Measurements from ENCODE around the gene HMCN2.

Gene HMCN2

DNA sequence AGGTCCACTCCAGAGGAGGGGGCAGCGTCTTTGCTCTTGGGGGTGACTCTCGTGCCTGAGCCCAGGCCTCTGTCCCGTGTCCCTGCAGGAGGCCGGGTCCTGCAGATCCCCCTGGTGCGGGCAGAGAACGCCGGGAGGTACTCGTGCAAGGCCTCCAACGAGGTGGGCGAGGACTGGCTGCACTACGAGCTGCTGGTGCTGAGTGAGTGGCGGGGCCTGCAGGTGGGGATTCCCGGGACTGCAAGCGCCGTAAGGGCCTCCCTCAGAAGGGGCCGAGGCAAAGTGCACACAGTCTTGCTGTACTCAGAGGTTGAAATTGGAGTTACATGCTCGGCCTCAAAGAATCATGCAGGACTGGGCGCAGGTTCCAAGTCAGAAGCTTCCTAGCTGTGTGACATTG lies 116.5 kb downstream of the HMCN2 start:
- no peaks in the 10 kb centered on the region for H3K4me1 Mint-ChIP-seq (ENCODE audit: low read depth in 2 of 2)
- H3K4me3 Mint-ChIP-seq: no peak overlapping the region
- ATAC-seq (replicated peaks) (no peak), DNase-seq (no peak)
- peaks cover 8 to 41% of the 10 kb centered on the region in 2 donors for H3K27me3 Mint-ChIP-seq
- no peaks in the 10 kb centered on the region for H3K9me3 Mint-ChIP-seq
- H3K36me3 Mint-ChIP-seq (ENCODE audit: insufficient read depth): peaks cover 3% of the 10 kb centered on the region
- no peak overlapping the region for H3K27ac Mint-ChIP-seq

DNA sequence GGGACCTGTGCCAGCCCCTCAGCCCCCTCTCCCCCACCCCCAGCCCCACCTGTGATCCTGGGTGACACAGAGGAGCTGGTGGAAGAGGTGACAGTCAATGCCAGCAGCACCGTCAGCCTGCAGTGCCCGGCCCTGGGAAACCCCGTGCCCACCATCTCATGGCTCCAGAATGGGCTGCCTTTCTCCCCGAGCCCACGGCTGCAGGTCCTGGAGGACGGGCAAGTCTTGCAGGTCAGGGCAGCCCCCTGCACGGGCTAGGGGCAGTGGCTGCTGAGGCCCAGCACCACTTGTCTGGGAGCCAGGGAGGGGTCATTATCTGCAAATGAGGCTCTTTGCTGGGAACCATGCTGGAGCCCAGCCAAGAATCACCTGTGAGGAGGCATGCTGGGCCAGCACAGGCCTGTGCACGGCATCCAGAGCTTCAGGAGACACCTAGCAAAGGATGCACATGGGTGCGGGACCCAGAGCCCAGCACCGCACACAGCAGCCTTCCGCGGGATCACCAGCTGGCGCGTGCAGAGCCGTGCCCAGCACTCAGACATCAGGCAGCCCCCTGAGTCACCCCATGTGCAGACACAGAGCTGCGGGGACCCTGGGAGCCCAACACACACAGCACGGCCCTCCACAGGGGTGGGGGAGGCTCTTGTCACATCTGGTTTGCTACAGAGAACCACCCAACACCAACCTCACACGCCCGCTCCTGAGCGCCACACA lies 117.2 kb downstream of the HMCN2 start:
- Mint-ChIP-seq H3K4me3 (no peak overlapping the region), H3K4me1 (ENCODE audit: low read depth in 2 of 2) (no peaks in the 10 kb centered on the region), H3K27ac (no peak overlapping the region), H3K27me3 (peaks cover 8 to 41% of the 10 kb centered on the region in 2 donors), H3K9me3 (no peaks in the 10 kb centered on the region), H3K36me3 (ENCODE audit: insufficient read depth) (peaks cover 3% of the 10 kb centered on the region)
- no peak for ATAC-seq (replicated peaks)
- no peak for DNase-seq

DNA sequence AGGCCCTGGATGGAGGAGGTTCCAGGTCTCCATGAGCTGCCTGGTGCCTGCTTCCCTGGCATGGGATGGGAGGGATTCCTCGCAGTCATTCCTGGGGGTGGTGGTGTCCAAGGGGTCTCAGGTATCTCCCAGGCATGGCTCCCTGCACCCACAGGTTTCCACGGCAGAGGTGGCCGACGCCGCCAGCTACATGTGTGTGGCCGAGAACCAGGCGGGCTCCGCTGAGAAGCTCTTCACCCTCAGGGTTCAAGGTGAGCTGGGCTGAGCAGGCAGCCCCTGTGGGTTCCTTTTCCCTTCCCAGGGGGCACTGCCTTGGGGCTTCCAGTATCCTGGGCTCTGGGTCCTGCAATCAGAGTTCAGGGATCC lies 117.8 kb downstream of the HMCN2 start:
- H3K9me3 Mint-ChIP-seq: no peaks in the 10 kb centered on the region
- no peak for ATAC-seq (replicated peaks)
- DNase-seq: no peak
- no peak overlapping the region for H3K27ac Mint-ChIP-seq
- no peak overlapping the region for H3K4me3 Mint-ChIP-seq
- no peaks in the 10 kb centered on the region for H3K4me1 Mint-ChIP-seq (ENCODE audit: low read depth in 2 of 2)
- peaks cover 8 to 41% of the 10 kb centered on the region in 2 donors for H3K27me3 Mint-ChIP-seq
- H3K36me3 Mint-ChIP-seq (ENCODE audit: insufficient read depth): peaks cover 3% of the 10 kb centered on the region

DNA sequence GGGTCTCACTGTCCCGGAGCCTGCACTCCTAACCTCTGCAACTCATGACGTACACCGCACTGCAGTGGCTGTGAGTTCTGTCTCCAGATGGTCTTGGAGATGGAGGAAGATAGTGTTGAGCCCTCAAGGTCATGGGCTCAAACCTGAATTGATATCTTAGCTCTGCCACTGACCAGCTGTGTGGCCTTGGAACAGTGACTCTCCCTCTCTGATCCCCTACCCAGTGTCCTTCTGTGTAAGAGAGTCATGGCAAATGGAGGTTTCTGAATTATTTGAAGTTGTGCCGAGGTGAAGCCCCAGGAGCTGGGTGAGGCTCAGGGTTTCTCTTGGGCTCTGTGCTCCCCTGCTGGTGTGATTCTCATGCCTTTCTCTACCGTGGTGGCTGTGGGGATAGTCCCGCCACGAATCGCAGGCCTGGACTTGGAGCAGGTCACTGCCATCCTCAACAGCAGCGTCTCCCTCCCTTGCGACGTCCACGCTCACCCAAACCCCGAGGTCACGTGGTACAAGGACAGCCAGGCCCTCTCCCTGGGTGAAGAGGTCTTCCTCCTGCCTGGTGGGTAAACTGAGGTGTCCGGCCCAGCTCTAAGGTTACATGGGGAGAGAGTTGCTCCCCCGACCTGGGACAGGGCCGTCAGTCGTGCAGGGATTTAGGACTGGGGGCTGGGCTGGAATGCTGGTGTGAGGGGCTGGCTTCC lies 118.6 kb downstream of the HMCN2 start:
- Mint-ChIP-seq H3K36me3 (ENCODE audit: insufficient read depth) (peaks cover 3% of the 10 kb centered on the region), H3K27ac (no peak overlapping the region), H3K9me3 (no peaks in the 10 kb centered on the region), H3K27me3 (peaks cover 10 to 35% of the 10 kb centered on the region in 2 donors), H3K4me3 (no peak overlapping the region), H3K4me1 (ENCODE audit: low read depth in 2 of 2) (no peaks in the 10 kb centered on the region)
- ATAC-seq (replicated peaks) (no peak), DNase-seq (no peak)

DNA sequence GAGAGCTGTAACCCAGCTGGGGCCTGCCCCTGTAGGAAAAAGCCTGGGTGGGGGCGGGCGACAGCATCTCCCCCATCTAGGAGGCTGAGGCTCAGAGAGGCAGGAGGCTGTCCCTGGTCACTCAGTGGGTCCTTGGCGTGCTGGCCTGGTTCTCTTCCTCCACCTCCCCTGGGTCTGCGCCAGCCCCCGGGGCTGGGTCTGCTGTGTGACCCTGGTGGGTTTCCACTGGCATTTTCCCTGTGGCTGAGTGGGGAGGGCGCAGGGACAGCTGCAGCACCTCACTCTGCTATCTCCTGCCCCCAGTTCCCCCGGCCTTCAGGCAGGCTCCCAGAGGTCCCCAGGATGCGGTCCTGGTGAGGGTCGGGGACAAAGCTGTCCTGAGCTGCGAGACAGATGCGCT lies 119.7 kb downstream of the HMCN2 start:
- Mint-ChIP-seq H3K4me3 (no peak overlapping the region), H3K27ac (no peak overlapping the region), H3K9me3 (no peaks in the 10 kb centered on the region), H3K27me3 (peaks cover 14 to 34% of the 10 kb centered on the region in 2 donors), H3K36me3 (ENCODE audit: insufficient read depth) (peaks cover 3% of the 10 kb centered on the region), H3K4me1 (ENCODE audit: low read depth in 2 of 2) (peaks cover 0 to under 1% of the 10 kb centered on the region in 2 donors)
- DNase-seq (no peak), ATAC-seq (replicated peaks) (no peak)

DNA sequence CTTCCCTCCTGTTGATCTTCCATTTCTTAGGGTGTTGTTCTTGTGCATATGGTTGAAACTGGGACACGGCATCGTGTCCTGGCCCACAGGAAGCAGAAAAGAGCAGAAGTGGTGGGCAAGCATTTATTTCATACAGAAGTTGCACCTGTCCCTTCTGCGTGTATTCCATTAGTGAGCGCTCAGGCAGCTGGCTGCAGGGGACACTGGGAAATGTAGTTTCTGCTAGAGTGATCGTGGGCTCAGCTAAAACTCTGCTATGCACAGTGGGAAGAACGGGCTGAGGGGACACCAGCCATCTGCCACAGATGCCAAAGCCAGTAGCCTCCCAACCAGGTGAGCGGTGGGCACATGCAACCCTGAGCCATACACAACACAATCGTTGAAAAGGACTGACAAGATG lies 121.8 kb downstream of the HMCN2 start:
- DNase-seq: no peak
- Mint-ChIP-seq H3K9me3 (no peaks in the 10 kb centered on the region), H3K4me1 (ENCODE audit: low read depth in 2 of 2) (peaks cover 0 to 2% of the 10 kb centered on the region in 2 donors), H3K36me3 (ENCODE audit: insufficient read depth) (peaks cover 3% of the 10 kb centered on the region), H3K27ac (no peak overlapping the region), H3K4me3 (no peak overlapping the region), H3K27me3 (peaks cover 11 to 30% of the 10 kb centered on the region in 2 donors)
- ATAC-seq (replicated peaks): no peak

DNA sequence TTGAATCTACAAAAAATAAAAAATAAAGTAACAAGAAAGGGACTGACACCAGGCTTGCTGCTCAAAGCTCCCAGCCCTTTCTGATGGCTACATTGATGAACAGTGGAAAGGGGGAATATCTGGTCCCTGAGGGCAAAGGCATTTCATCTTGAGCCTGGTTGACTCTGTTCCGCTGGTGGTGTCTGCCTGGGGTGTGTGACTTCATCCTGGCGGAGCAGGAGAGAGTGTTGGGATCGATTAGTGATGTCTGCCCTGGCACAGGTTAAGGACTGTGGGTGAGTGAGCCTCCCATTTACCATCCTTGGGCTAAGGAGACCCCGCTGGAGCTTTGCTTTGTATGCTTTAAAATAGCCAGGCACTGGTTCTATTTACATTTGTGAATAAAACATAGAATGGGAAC lies 122.3 kb downstream of the HMCN2 start:
- Mint-ChIP-seq H3K4me1 (ENCODE audit: low read depth in 2 of 2) (peaks cover 0 to 2% of the 10 kb centered on the region in 2 donors), H3K36me3 (ENCODE audit: insufficient read depth) (peaks cover 3% of the 10 kb centered on the region), H3K9me3 (no peaks in the 10 kb centered on the region), H3K27ac (no peak overlapping the region), H3K27me3 (peaks cover 13 to 35% of the 10 kb centered on the region in 2 donors), H3K4me3 (no peak overlapping the region)
- no peak for DNase-seq
- no peak for ATAC-seq (replicated peaks)

DNA sequence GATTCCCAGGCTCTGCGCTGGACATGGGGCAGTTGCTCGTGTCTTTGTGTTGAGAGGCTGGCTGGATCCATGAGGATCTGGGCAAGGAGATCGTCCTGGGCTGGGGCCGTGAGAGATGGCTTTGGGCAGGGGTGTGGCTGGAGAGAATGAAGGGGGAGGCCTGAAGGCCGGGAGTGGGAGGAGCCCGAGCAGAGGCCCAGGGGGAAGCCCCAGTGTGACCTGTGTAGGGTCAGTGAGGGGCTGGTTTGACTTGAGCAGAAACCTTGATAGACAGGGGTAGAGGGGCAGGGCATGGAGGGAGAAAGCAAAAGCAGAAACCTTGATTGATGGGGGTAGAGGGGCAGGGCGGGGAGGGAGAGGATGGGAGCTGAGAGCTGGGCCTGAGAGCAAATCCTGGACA lies 124.8 kb downstream of the HMCN2 start:
- H3K36me3 Mint-ChIP-seq (ENCODE audit: insufficient read depth): peaks cover 3% of the 10 kb centered on the region
- DNase-seq (no peak), ATAC-seq (replicated peaks) (no peak)
- H3K9me3 Mint-ChIP-seq: no peaks in the 10 kb centered on the region
- H3K4me3 Mint-ChIP-seq: no peak overlapping the region
- H3K27ac Mint-ChIP-seq: no peak overlapping the region
- H3K27me3 Mint-ChIP-seq: peaks cover 13 to 35% of the 10 kb centered on the region in 2 donors
- H3K4me1 Mint-ChIP-seq (ENCODE audit: low read depth in 2 of 2): peaks cover 0 to 2% of the 10 kb centered on the region in 2 donors

DNA sequence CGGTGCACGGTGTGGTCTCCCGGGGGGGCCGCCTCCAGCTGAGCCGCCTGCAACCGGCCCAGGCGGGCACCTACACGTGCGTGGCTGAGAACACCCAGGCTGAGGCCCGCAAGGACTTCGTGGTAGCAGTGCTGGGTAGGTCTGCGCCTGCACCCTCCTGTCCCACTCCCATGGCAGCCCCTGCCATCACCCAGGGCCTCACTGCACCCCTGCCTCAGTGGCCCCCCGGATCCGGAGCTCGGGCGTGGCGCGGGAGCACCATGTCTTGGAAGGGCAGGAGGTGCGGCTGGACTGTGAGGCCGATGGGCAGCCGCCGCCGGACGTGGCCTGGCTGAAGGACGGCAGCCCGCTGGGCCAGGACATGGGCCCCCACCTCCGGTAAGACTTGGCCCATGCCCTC lies 125.4 kb downstream of the HMCN2 start:
- no peak for ATAC-seq (replicated peaks)

DNA sequence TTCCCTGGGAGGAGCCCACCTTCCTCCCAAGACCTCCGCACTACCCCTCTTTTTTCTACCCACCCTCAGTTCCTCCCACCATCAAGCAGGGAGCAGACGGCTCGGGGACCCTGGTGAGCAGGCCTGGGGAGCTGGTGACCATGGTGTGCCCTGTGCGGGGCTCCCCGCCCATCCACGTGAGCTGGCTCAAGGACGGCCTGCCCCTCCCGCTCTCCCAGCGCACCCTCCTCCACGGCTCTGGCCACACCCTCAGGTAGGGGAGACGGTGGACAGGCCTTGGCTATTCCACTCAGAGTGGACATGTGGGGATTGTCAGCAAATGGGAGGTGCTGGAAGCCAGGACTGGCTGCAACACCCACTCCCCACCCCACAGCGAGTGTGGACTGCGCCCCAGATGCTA lies 126.3 kb downstream of the HMCN2 start:
- Mint-ChIP-seq H3K27ac (no peak overlapping the region), H3K4me3 (no peak overlapping the region), H3K9me3 (no peaks in the 10 kb centered on the region), H3K4me1 (ENCODE audit: low read depth in 2 of 2) (peaks cover 0 to 2% of the 10 kb centered on the region in 2 donors), H3K36me3 (ENCODE audit: insufficient read depth) (no peaks in the 10 kb centered on the region), H3K27me3 (peaks cover 13 to 40% of the 10 kb centered on the region in 2 donors)
- DNase-seq (no peak), ATAC-seq (replicated peaks) (no peak)

More for the DNA sequence above, 125.4 kb downstream of the HMCN2 start:
- H3K4me3 Mint-ChIP-seq: no peak overlapping the region
- H3K27ac Mint-ChIP-seq: no peak overlapping the region
- peaks cover 13 to 35% of the 10 kb centered on the region in 2 donors for H3K27me3 Mint-ChIP-seq
- no peak for DNase-seq
- H3K4me1 Mint-ChIP-seq (ENCODE audit: low read depth in 2 of 2): peaks cover 0 to 2% of the 10 kb centered on the region in 2 donors
- H3K36me3 Mint-ChIP-seq (ENCODE audit: insufficient read depth): peaks cover 3% of the 10 kb centered on the region
- no peaks in the 10 kb centered on the region for H3K9me3 Mint-ChIP-seq

DNA sequence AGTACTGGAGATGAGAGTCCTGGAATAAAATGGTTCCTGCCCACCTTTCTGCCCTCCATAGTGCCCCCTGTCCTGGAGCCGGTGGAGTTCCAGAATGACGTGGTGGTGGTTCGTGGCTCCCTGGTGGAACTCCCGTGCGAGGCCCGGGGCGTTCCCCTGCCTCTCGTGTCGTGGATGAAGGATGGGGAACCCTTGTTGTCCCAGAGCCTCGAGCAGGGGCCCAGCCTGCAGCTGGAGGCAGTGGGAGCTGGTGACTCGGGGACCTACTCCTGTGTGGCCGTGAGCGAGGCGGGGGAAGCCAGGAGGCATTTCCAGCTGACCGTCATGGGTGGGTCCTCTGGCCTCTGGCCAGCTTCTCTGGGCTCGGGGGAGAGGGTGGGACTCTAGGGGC lies 128.1 kb downstream of the HMCN2 start:
- H3K36me3 Mint-ChIP-seq (ENCODE audit: insufficient read depth): no peaks in the 10 kb centered on the region
- H3K4me1 Mint-ChIP-seq (ENCODE audit: low read depth in 2 of 2): peaks cover 0 to 2% of the 10 kb centered on the region in 2 donors
- H3K27ac Mint-ChIP-seq: no peak overlapping the region
- no peak for ATAC-seq (replicated peaks)
- no peak for DNase-seq
- H3K4me3 Mint-ChIP-seq: no peak overlapping the region
- no peaks in the 10 kb centered on the region for H3K9me3 Mint-ChIP-seq
- H3K27me3 Mint-ChIP-seq: peaks cover 13 to 41% of the 10 kb centered on the region in 2 donors

DNA sequence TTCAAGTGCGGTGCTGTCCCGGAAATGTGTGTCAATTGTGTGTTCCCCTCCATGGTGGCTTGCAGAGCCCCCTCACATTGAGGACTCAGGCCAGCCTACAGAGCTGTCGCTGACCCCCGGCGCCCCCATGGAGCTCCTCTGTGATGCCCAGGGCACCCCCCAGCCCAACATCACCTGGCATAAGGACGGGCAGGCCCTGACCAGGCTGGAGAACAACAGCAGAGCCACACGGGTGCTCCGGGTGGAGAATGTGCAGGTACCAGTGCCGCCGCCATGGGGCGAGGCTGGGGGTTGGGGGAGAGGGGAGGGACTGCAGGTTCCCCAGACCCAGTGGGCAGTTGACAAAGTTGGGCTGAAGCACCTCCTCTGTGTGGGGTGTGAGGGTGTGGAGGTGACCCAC lies 128.8 kb downstream of the HMCN2 start:
- no peaks in the 10 kb centered on the region for H3K9me3 Mint-ChIP-seq
- H3K36me3 Mint-ChIP-seq (ENCODE audit: insufficient read depth): no peaks in the 10 kb centered on the region
- no peak for DNase-seq
- ATAC-seq (replicated peaks): no peak
- peaks cover 10 to 41% of the 10 kb centered on the region in 2 donors for H3K27me3 Mint-ChIP-seq
- H3K4me3 Mint-ChIP-seq: no peak overlapping the region
- peaks cover 0 to 2% of the 10 kb centered on the region in 2 donors for H3K4me1 Mint-ChIP-seq (ENCODE audit: low read depth in 2 of 2)
- no peak overlapping the region for H3K27ac Mint-ChIP-seq

DNA sequence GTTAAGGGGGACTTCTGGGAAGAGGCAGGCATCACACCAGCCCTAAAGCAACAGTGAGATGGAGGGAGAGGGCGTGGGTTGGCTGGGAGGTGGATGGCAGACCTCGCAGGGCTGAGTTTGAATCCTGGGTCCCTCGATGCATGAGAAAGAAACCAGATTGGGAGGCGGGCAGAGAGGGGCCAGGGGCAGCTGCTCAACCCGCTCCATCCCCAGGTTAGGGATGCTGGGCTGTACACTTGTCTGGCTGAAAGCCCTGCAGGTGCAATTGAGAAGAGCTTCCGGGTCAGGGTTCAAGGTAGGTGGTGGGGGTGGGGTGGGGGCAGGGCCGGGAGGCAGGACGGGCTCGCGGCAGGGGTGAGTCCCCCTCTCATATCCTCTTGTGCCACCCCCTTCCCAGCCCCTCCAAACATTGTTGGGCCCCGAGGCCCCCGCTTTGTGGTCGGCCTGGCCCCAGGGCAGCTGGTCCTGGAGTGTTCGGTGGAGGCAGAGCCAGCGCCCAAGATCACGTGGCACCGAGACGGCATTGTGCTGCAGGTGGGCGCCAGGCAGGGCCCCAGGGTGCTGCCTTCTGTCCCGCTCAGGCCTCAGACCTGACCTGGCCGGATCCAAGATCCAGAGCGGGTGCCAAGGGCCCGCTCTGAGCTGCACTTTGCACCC lies 129.4 kb downstream of the HMCN2 start:
- DNase-seq (no peak), ATAC-seq (replicated peaks) (no peak)
- no peak overlapping the region for H3K4me3 Mint-ChIP-seq
- no peaks in the 10 kb centered on the region for H3K9me3 Mint-ChIP-seq
- peaks cover 7 to 43% of the 10 kb centered on the region in 2 donors for H3K27me3 Mint-ChIP-seq
- H3K27ac Mint-ChIP-seq: no peak overlapping the region
- no peaks in the 10 kb centered on the region for H3K36me3 Mint-ChIP-seq (ENCODE audit: insufficient read depth)
- H3K4me1 Mint-ChIP-seq (ENCODE audit: low read depth in 2 of 2): peaks cover 0 to 2% of the 10 kb centered on the region in 2 donors
